HCT116 (cell line): ENCODE results near the gene SLC35F1. TPM values are rescaled to one million over a fixed set of nuclear protein-coding genes. Genes with fewer than 3 reads are reported as not detected.

Source experiments
- ATAC-seq: fragments of 200-7000 bp; cut with Tn5 transposase; 2 replicates; pipeline ENCODE4 v1.9.1; 2020; ENCODE audit warnings: mild to moderate bottlenecking, moderate library complexity
- BruUV-seq: library from RNA; stranded (reverse); fragments of 400-500 nt; replicated peaks from 2 replicates; lab custom pipeline; 2021; lab: Mats Ljungman, UMichigan
- CTCF ChIA-PET: fragments of 300-600 bp; sonication (Branson Sonifier 250); formaldehyde crosslinking; loops from one replicate; lab custom pipeline; 2021; ENCODE audit warnings: antibody characterized with exemption; lab: Charles Lee
- POLR2A ChIA-PET: fragments of 300-600, 350-600 bp; sonication (Branson Sonifier 250); formaldehyde crosslinking; loops from one replicate; lab custom pipeline; 2021; ENCODE audit warnings: antibody characterized with exemption; lab: Charles Lee
- RAD21 ChIA-PET, 2 experiments: fragments of 300-600 bp; sonication (Branson Sonifier 250); formaldehyde crosslinking; loops; one replicate each; lab custom pipeline; 2023; ENCODE audit warnings: low total read pairs in 2 of 2; ENCODE audit not compliant: uncharacterized antibody in 2 of 2, unreplicated experiment in 2 of 2, low non-redundant PET in 1 of 2; lab: Charles Lee
- DNase-seq: peaks from one replicate; pipeline ENCODE4 v3.0.0-alpha.2; 2010; ENCODE audit warnings: low read depth, low spot score
- H2AFZ ChIP-seq: fragments of 200-600 bp; shearing (Covaris generic), sonication (generic); 2 replicates; pipeline ENCODE4 v1.6.1; 2017; ENCODE audit warnings: low read depth, mixed run types, mixed read lengths, antibody characterized with exemption, low read length; ENCODE audit not compliant: poor library complexity, severe bottlenecking
- H3K27ac ChIP-seq: 2 replicates; pipeline ENCODE4 v1.5.1; 2012; ENCODE audit warnings: low read depth, low read length
- H3K27me3 ChIP-seq: fragments of 200-600 bp; sonication (generic); 2 replicates; pipeline ENCODE4 v1.6.1; 2016; ENCODE audit warnings: mixed run types, low read length, mixed read lengths; ENCODE audit not compliant: insufficient read depth
- H3K36me3 ChIP-seq, 2 experiments: fragments of 200-500 bp in 1 of 2; fragments of 200-600 bp in 1 of 2; sonication (Bioruptor generic) in 1 of 2; sonication (generic) in 1 of 2; 2 replicates each; pipeline versions ENCODE4 v1.5.1 to v1.6.1; 2014 to 2016; ENCODE audit warnings: low read length in 2 of 2, inconsistent platforms in 1 of 2, mixed read lengths in 1 of 2, mixed run types in 1 of 2; ENCODE audit not compliant: insufficient read depth in 2 of 2, control insufficient read depth in 1 of 2
- H3K4me1 ChIP-seq, 2 experiments: fragments of 200-600 bp in 1 of 2; sonication (generic) in 1 of 2; 2 replicates each; pipeline versions ENCODE4 v1.5.1 to v1.6.1; 2012 to 2017; ENCODE audit warnings: low read length in 2 of 2, inconsistent platforms in 1 of 2, mild to moderate bottlenecking in 1 of 2, mixed read lengths in 1 of 2, mixed run types in 1 of 2, moderate library complexity in 1 of 2; ENCODE audit not compliant: insufficient read depth in 2 of 2, control insufficient read depth in 1 of 2
- H3K4me2 ChIP-seq: fragments of 200-600 bp; sonication (generic); 2 replicates; pipeline ENCODE4 v1.6.1; 2017; ENCODE audit warnings: mixed run types, low read length, mixed read lengths
- H3K4me3 ChIP-seq, 2 experiments: fragments of 200-600 bp in 1 of 2; sonication (generic) in 1 of 2; replicated peaks in 1 of 2; 2 replicates each; pipeline ENCODE4 v1.5.1; 2011 to 2016; ENCODE audit warnings: low read length in 2 of 2, control low read depth in 1 of 2, low read depth in 1 of 2, mild to moderate bottlenecking in 1 of 2, mixed read lengths in 1 of 2, mixed run types in 1 of 2
- H3K79me2 ChIP-seq: fragments of 200-600 bp; sonication (generic); 2 replicates; pipeline ENCODE4 v1.6.1; 2017; ENCODE audit warnings: mild to moderate bottlenecking, mixed run types, low read length, moderate library complexity, mixed read lengths; ENCODE audit not compliant: insufficient read depth
- H3K9ac ChIP-seq: fragments of 200-600 bp; sonication (generic); 2 replicates; pipeline ENCODE4 v1.6.1; 2016; ENCODE audit warnings: low read length, mixed read lengths
- H3K9me2 ChIP-seq: fragments of 200-600 bp; sonication (generic), shearing (Covaris generic); 2 replicates; pipeline ENCODE4 v1.6.1; 2017; ENCODE audit warnings: mixed run types, mild to moderate bottlenecking, moderate library complexity; ENCODE audit not compliant: insufficient read depth
- H3K9me3 ChIP-seq, 2 experiments: fragments of 200-500 bp in 1 of 2; fragments of 200-600 bp in 1 of 2; sonication (Bioruptor generic) in 1 of 2; sonication (generic) in 1 of 2; 2 replicates each; pipeline ENCODE4 v1.6.1; 2014 to 2017; ENCODE audit warnings: low read length in 2 of 2, mixed read lengths in 2 of 2, inconsistent platforms in 1 of 2, low read depth in 1 of 2, mild to moderate bottlenecking in 1 of 2, mixed run types in 1 of 2, moderate library complexity in 1 of 2; ENCODE audit not compliant: control insufficient read depth in 1 of 2, insufficient read depth in 1 of 2
- H4K20me1 ChIP-seq: fragments of 200-600 bp; sonication (generic), shearing (Covaris generic); 2 replicates; pipeline ENCODE4 v1.6.1; 2017; ENCODE audit warnings: mixed run types, mild to moderate bottlenecking, moderate library complexity; ENCODE audit not compliant: insufficient read depth
- CBX3 ChIP-seq: IDR thresholded peaks from 2 replicates; pipeline ENCODE4 v1.6.1; 2012; ENCODE audit warnings: low read depth
- EGR1 ChIP-seq: IDR thresholded peaks from 2 replicates; pipeline ENCODE4 v1.6.1; 2012; ENCODE audit warnings: low read depth
- EZH2 ChIP-seq: fragments of 200-600 bp; sonication (generic); IDR thresholded peaks from 2 replicates; pipeline ENCODE4 v1.6.1; 2017; ENCODE audit warnings: antibody characterized with exemption, mixed run types
- FOSL1 ChIP-seq: IDR thresholded peaks from 2 replicates; pipeline ENCODE4 v1.6.1; 2012; ENCODE audit warnings: low read depth
- POLR2A ChIP-seq: IDR thresholded peaks from 2 replicates; pipeline ENCODE4 v1.7.0; 2011; ENCODE audit warnings: borderline replicate concordance; ENCODE audit not compliant: insufficient read depth, insufficient read length; ENCODE audit errors: extremely low read depth
- POLR2AphosphoS5 ChIP-seq: IDR thresholded peaks from 2 replicates; pipeline ENCODE4 v1.6.1; 2011; ENCODE audit warnings: mild to moderate bottlenecking, low read depth, low read length, moderate library complexity
- SIN3A ChIP-seq: IDR thresholded peaks from 2 replicates; pipeline ENCODE4 v1.6.1; 2012; ENCODE audit warnings: low read depth
- SP1 ChIP-seq: IDR thresholded peaks from 2 replicates; pipeline ENCODE4 v1.6.1; 2012; ENCODE audit warnings: low read depth
- SRF ChIP-seq: IDR thresholded peaks from 2 replicates; pipeline ENCODE4 v1.6.1; 2012; ENCODE audit warnings: low read depth
- ZFX ChIP-seq: fragments of 450-650 bp; IDR thresholded peaks from 2 replicates; pipeline ENCODE4 v1.6.1; 2017
- ZNF274 ChIP-seq: fragments of 200-500 bp; sonication (Bioruptor generic); IDR thresholded peaks from 2 replicates; pipeline ENCODE4 v1.6.1; 2014; ENCODE audit warnings: mild to moderate bottlenecking, low read depth, low read length, inconsistent platforms
- intact Hi-C: fragments of 100-400 bp; cut with micrococcal nuclease; formaldehyde crosslinking; loops from 2 replicates; pipeline ENCODE4 v1.10.0; 2022
- total RNA-seq: library from RNA; stranded (reverse); gene quantifications from one replicate; pipeline ENCODE4 v1.2.1, GENCODE V29; 2021; ENCODE audit not compliant: unreplicated experiment
- TF ChIP-seq, protein P1 (sequence below), 3 experiments: fragments of 200-600 bp in 1 of 3; sonication (generic) in 1 of 3; IDR thresholded peaks in 2 of 3; conservative IDR thresholded peaks in 1 of 3; 2 replicates each; pipeline ENCODE4 v1.5.1; 2012 to 2017; ENCODE audit warnings: low read depth in 2 of 3, low read length in 2 of 3, antibody characterized with exemption in 1 of 3, borderline replicate concordance in 1 of 3, control low read depth in 1 of 3, mild to moderate bottlenecking in 1 of 3, mixed read lengths in 1 of 3, mixed run types in 1 of 3, moderate library complexity in 1 of 3; ENCODE audit not compliant: insufficient read depth in 1 of 3
- TF ChIP-seq, protein P2 (sequence below): IDR thresholded peaks from 2 replicates; pipeline ENCODE4 v1.6.1; 2012; ENCODE audit warnings: low read depth
- TF ChIP-seq, protein P3 (sequence below): IDR thresholded peaks from 2 replicates; pipeline ENCODE4 v1.6.1; 2012

Gene SLC35F1
- total RNA-seq, 1 experiment from 2014 or later = 0.07 TPM

DNA sequence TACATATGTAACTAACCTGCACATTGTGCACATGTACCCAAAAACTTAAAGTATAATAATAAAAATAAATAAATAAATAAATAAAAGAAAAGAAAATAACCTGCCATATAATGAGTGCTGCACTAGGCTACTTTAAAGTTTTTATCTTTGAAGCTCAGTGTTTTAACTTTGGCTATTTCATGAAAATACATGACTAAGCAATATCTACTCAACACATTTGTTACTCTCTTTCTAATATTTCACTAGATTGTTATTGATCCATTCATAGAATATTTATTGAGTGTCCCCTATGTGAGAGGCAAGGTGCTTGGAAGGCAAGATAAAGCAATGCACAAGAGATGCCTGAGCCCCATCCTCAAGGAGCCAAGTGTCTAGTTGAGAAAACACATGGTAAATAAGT, 221.7 kb downstream of the SLC35F1 start:
- BruUV-seq = no TSS peak
- ChIA-PET RAD21 (no interaction called here), POLR2A (no interaction called here), CTCF (no interaction called here)
- H3K9me2 ChIP-seq = no peaks in the 10 kb centered on the region
- no peak overlapping the region for H3K9ac ChIP-seq
- ATAC-seq (no peak), DNase-seq (no peak)
- no peaks in the 10 kb centered on the region for H3K79me2 ChIP-seq
- no peak overlapping the region for H2AFZ ChIP-seq
- H3K4me3 ChIP-seq = no peak overlapping the region
- H4K20me1 ChIP-seq = no peaks in the 10 kb centered on the region
- no peaks in the 10 kb centered on the region for H3K27me3 ChIP-seq
- H3K4me2 ChIP-seq = no peak overlapping the region
- TF ChIP-seq, protein P1, sequence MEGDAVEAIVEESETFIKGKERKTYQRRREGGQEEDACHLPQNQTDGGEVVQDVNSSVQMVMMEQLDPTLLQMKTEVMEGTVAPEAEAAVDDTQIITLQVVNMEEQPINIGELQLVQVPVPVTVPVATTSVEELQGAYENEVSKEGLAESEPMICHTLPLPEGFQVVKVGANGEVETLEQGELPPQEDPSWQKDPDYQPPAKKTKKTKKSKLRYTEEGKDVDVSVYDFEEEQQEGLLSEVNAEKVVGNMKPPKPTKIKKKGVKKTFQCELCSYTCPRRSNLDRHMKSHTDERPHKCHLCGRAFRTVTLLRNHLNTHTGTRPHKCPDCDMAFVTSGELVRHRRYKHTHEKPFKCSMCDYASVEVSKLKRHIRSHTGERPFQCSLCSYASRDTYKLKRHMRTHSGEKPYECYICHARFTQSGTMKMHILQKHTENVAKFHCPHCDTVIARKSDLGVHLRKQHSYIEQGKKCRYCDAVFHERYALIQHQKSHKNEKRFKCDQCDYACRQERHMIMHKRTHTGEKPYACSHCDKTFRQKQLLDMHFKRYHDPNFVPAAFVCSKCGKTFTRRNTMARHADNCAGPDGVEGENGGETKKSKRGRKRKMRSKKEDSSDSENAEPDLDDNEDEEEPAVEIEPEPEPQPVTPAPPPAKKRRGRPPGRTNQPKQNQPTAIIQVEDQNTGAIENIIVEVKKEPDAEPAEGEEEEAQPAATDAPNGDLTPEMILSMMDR (IDR thresholded peaks at IDR 0.05 in 2 of 3, conservative IDR thresholded peaks at IDR 0.05 in 1 of 3; ENCODE audit: borderline replicate concordance in 1 of 3, insufficient read depth in 1 of 3, low read depth in 2 of 3, low read length in 2 of 3) = no peak
- intact Hi-C loops = no loop called here
- no peak overlapping the region for H3K27ac ChIP-seq
- no peaks in the 10 kb centered on the region for H3K36me3 ChIP-seq
- H3K4me1 ChIP-seq = no peaks in the 10 kb centered on the region
- no peaks in the 10 kb centered on the region for H3K9me3 ChIP-seq

DNA sequence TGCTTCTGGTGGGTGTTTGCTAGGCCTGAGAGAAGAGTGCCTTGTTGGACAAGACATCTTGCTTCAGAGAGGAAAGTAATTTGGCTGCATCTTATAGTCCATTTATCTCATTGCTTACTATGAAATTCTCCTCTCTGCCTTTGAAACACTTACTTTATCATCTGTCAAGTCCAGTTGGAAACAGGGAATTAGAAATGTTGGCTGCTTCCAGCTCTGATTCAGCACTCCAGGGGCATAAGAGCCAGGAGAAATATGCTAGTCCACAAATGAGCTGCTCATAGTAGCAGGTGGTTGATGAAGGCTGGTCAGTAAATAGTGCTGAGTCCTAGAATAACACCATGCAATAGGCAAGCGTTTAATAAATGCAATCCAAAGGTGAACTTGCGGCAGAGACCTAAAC, 227.1 kb downstream of the SLC35F1 start:
- no peak for DNase-seq
- Histone ChIP-seq H3K9ac (no peak overlapping the region), H3K4me1 (no peaks in the 10 kb centered on the region), H3K9me2 (no peaks in the 10 kb centered on the region), H3K27me3 (no peaks in the 10 kb centered on the region), H4K20me1 (no peaks in the 10 kb centered on the region), H3K79me2 (no peaks in the 10 kb centered on the region), H2AFZ (no peak overlapping the region), H3K36me3 (no peaks in the 10 kb centered on the region), H3K27ac (no peak overlapping the region), H3K9me3 (no peaks in the 10 kb centered on the region), H3K4me3 (no peak overlapping the region), H3K4me2 (no peak overlapping the region)
- CTCF ChIA-PET = no interaction called here
- ATAC-seq = no peak
- POLR2A ChIA-PET = no interaction called here
- RAD21 ChIA-PET = no interaction called here
- BruUV-seq = no TSS peak
- intact Hi-C loops = no loop called here
- no peak for TF ChIP-seq EGR1
- no peak for TF ChIP-seq ZFX
- TF ChIP-seq, protein P1 (IDR thresholded peaks at IDR 0.05 in 2 of 3, conservative IDR thresholded peaks at IDR 0.05 in 1 of 3; ENCODE audit: borderline replicate concordance in 1 of 3, insufficient read depth in 1 of 3, low read depth in 2 of 3, low read length in 2 of 3) = no peak
- no peak for TF ChIP-seq SRF
- TF ChIP-seq SIN3A = no peak
- TF ChIP-seq, protein P2, sequence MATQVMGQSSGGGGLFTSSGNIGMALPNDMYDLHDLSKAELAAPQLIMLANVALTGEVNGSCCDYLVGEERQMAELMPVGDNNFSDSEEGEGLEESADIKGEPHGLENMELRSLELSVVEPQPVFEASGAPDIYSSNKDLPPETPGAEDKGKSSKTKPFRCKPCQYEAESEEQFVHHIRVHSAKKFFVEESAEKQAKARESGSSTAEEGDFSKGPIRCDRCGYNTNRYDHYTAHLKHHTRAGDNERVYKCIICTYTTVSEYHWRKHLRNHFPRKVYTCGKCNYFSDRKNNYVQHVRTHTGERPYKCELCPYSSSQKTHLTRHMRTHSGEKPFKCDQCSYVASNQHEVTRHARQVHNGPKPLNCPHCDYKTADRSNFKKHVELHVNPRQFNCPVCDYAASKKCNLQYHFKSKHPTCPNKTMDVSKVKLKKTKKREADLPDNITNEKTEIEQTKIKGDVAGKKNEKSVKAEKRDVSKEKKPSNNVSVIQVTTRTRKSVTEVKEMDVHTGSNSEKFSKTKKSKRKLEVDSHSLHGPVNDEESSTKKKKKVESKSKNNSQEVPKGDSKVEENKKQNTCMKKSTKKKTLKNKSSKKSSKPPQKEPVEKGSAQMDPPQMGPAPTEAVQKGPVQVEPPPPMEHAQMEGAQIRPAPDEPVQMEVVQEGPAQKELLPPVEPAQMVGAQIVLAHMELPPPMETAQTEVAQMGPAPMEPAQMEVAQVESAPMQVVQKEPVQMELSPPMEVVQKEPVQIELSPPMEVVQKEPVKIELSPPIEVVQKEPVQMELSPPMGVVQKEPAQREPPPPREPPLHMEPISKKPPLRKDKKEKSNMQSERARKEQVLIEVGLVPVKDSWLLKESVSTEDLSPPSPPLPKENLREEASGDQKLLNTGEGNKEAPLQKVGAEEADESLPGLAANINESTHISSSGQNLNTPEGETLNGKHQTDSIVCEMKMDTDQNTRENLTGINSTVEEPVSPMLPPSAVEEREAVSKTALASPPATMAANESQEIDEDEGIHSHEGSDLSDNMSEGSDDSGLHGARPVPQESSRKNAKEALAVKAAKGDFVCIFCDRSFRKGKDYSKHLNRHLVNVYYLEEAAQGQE = no peak
- no peak for TF ChIP-seq POLR2A
- no peak for TF ChIP-seq CBX3
- no peak for TF ChIP-seq EZH2
- TF ChIP-seq FOSL1 = no peak
- no peak for TF ChIP-seq SP1
- TF ChIP-seq, protein P3, sequence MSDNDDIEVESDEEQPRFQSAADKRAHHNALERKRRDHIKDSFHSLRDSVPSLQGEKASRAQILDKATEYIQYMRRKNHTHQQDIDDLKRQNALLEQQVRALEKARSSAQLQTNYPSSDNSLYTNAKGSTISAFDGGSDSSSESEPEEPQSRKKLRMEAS = no peak
- TF ChIP-seq ZNF274 = no peak
- TF ChIP-seq POLR2AphosphoS5 = no peak
